ENCODE results near the gene TFEB. TPM values are rescaled to one million over a fixed set of nuclear protein-coding genes. Genes with fewer than 3 reads are reported as not detected.

Gene TFEB
- total RNA-seq, 1 donor from 2014 or later: 6.2 TPM

GRCh38 chr6:41642090-41642959 is 93.1 kb downstream of the TFEB start:
- Mint-ChIP-seq H3K4me1 (ENCODE audit: unreplicated experiment) (peaks cover 48% of the 10 kb centered on the region), H3K27me3 (peaks cover 25% of the 10 kb centered on the region), H3K36me3 (peaks cover 16% of the 10 kb centered on the region), H3K27ac (no peak overlapping the region), H3K9me3 (no peaks in the 10 kb centered on the region), H3K4me3 (peak overlapping the region; percentile 35)
- no peak for DNase-seq (ENCODE audit: extremely low spot score, unreplicated experiment)
- TF ChIP-seq CTCF (conservative IDR thresholded peaks at IDR 0.05): no peak

GRCh38 chr6:41641352-41641925 is 94.0 kb downstream of the TFEB start:
- no peak for DNase-seq (ENCODE audit: extremely low spot score, unreplicated experiment)
- Mint-ChIP-seq H3K9me3 (no peaks in the 10 kb centered on the region), H3K4me1 (ENCODE audit: unreplicated experiment) (peaks cover 52% of the 10 kb centered on the region), H3K27ac (peak overlapping the region; percentile 78), H3K4me3 (peak overlapping the region; percentile 66), H3K36me3 (peaks cover 16% of the 10 kb centered on the region), H3K27me3 (peaks cover 28% of the 10 kb centered on the region)
- TF ChIP-seq CTCF (conservative IDR thresholded peaks at IDR 0.05): no peak

- no peak for TF ChIP-seq CTCF (conservative IDR thresholded peaks at IDR 0.05)
- Mint-ChIP-seq H3K27ac (peak overlapping the region; percentile 91), H3K27me3 (peaks cover 35% of the 10 kb centered on the region), H3K9me3 (no peaks in the 10 kb centered on the region), H3K4me1 (ENCODE audit: unreplicated experiment) (peaks cover 53% of the 10 kb centered on the region), H3K4me3 (peak overlapping the region; percentile 92), H3K36me3 (peaks cover 12% of the 10 kb centered on the region)
- no peak for DNase-seq (ENCODE audit: extremely low spot score, unreplicated experiment)
These were observed 95.0 kb downstream of the TFEB start for GRCh38 chr6:41640426-41640825.

- TF ChIP-seq CTCF (conservative IDR thresholded peaks at IDR 0.05): no peak
- H3K4me1 Mint-ChIP-seq (ENCODE audit: unreplicated experiment): peaks cover 54% of the 10 kb centered on the region
- peaks cover 10% of the 10 kb centered on the region for H3K36me3 Mint-ChIP-seq
- no peak for DNase-seq (ENCODE audit: extremely low spot score, unreplicated experiment)
- H3K27me3 Mint-ChIP-seq: peaks cover 40% of the 10 kb centered on the region
- peak overlapping the region; percentile 92 for H3K4me3 Mint-ChIP-seq
- H3K9me3 Mint-ChIP-seq: no peaks in the 10 kb centered on the region
- peak overlapping the region; percentile 91 for H3K27ac Mint-ChIP-seq
These were observed 95.5 kb downstream of the TFEB start for GRCh38 chr6:41639809-41640371.

- Mint-ChIP-seq H3K27ac (peak overlapping the region; percentile 91), H3K4me1 (ENCODE audit: unreplicated experiment) (peaks cover 56% of the 10 kb centered on the region), H3K27me3 (peaks cover 45% of the 10 kb centered on the region), H3K9me3 (no peaks in the 10 kb centered on the region), H3K4me3 (peak overlapping the region; percentile 92), H3K36me3 (peaks cover 10% of the 10 kb centered on the region)
- no peak for TF ChIP-seq CTCF (conservative IDR thresholded peaks at IDR 0.05)
- DNase-seq (ENCODE audit: extremely low spot score, unreplicated experiment): no peak
These were observed 96.2 kb downstream of the TFEB start for GRCh38 chr6:41638935-41639808.

All from type B pancreatic cell (in vitro differentiated cells).